ENCODE data around the gene MAP1B.

MAP1B gene

DNA sequence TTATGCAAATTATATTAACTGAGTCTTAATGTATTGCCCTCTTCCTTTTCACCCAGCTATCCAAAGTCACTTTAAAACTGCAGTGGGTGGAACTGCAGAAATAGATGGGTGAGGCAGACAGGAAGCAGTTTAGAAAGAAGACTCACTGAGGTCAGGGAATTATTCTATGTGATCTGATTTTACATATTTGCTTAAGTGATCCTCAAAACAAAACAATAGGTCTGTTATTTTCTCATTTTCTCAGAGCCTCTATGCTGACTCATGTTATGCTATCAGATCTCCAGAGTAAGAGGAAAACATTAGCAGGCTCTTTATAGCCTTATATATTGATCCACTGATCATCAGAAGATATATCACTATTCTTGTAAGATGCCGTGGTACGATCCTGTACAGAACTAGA, 149.3 kb downstream of the MAP1B start:
- no peak for DNase-seq

Measured in stimulated activated CD4-positive, alpha-beta T cell treated with anti-CD3 and anti-CD28 coated beads, Interleukin-2, amount 100 ng/mL, for 24 hours (primary cell).